PC-9 (cell line): ENCODE results near the gene G3BP1. TPM values are rescaled to one million over a fixed set of nuclear protein-coding genes. Genes with fewer than 3 reads are reported as not detected.

Source experiments
- BruUV-seq: library from RNA; stranded (reverse); fragments of 400-500 nt; replicated peaks from 2 replicates; lab custom pipeline; 2021; lab: Mats Ljungman, UMichigan
- CTCF ChIA-PET: fragments of 300-600 bp; sonication (Branson Sonifier 250); formaldehyde crosslinking; loops from one replicate; lab custom pipeline; 2022; ENCODE audit warnings: antibody characterized with exemption; lab: Charles Lee
- POLR2A ChIA-PET: fragments of 300-600 bp; sonication (Branson Sonifier 250); formaldehyde crosslinking; loops from one replicate; lab custom pipeline; 2022; ENCODE audit warnings: antibody characterized with exemption; ENCODE audit not compliant: unreplicated experiment; lab: Charles Lee
- DNase-seq, 2 experiments: peaks; one replicate each; pipeline versions ENCODE4 v3.0.0 to v3.0.0-alpha.2; 2015 to 2022; ENCODE audit warnings: mixed read lengths in 1 of 2
- H2AFZ ChIP-seq: fragments of 200-600 bp; sonication (generic); 2 replicates; pipeline ENCODE4 v1.8.1; 2017; ENCODE audit warnings: antibody characterized with exemption
- H3F3A ChIP-seq: fragments of 200-600 bp; sonication (generic); 2 replicates; pipeline ENCODE4 v1.8.1; 2017; ENCODE audit warnings: antibody characterized with exemption, mild to moderate bottlenecking, low read depth; ENCODE audit not compliant: insufficient read depth
- H3K27ac ChIP-seq: fragments of 200-600 bp; sonication (generic); 2 replicates; pipeline ENCODE4 v1.6.1; 2016; ENCODE audit warnings: mixed run types
- H3K27me3 ChIP-seq: fragments of 200-600 bp; sonication (generic); 2 replicates; pipeline ENCODE4 v1.6.1; 2016; ENCODE audit warnings: low read depth, mixed run types; ENCODE audit not compliant: insufficient read depth
- H3K36me3 ChIP-seq: fragments of 200-600 bp; sonication (generic); 2 replicates; pipeline ENCODE4 v1.6.1; 2016; ENCODE audit warnings: low read depth, mixed run types
- H3K4me1 ChIP-seq: fragments of 200-600 bp; sonication (generic); replicated peaks from 2 replicates; pipeline ENCODE4 v1.6.1; 2016; ENCODE audit warnings: mixed run types; ENCODE audit not compliant: insufficient read depth
- H3K4me2 ChIP-seq: fragments of 200-600 bp; sonication (generic); 2 replicates; pipeline ENCODE4 v1.6.1; 2017; ENCODE audit warnings: mixed run types
- H3K4me3 ChIP-seq: fragments of 200-600 bp; sonication (generic); 2 replicates; pipeline ENCODE4 v1.6.1; 2016; ENCODE audit warnings: mixed run types
- H3K79me2 ChIP-seq: fragments of 200-600 bp; sonication (generic); 2 replicates; pipeline ENCODE4 v1.6.1; 2017; ENCODE audit warnings: low read depth, mixed run types
- H3K9me2 ChIP-seq: fragments of 200-600 bp; sonication (generic); 2 replicates; pipeline ENCODE4 v1.8.1; 2017; ENCODE audit warnings: mild to moderate bottlenecking; ENCODE audit not compliant: insufficient read depth
- H3K9me3 ChIP-seq: fragments of 200-600 bp; sonication (generic); 2 replicates; pipeline ENCODE4 v1.8.1; 2016; ENCODE audit warnings: low read depth; ENCODE audit not compliant: insufficient read depth
- H4K20me1 ChIP-seq: fragments of 200-600 bp; sonication (generic); 2 replicates; pipeline ENCODE4 v1.8.1; 2017; ENCODE audit not compliant: insufficient read depth
- EZH2 ChIP-seq: fragments of 200-600 bp; sonication (generic); IDR thresholded peaks from 2 replicates; pipeline ENCODE4 v1.8.0; 2017; ENCODE audit warnings: antibody characterized with exemption, low read depth
- intact Hi-C: fragments of 100-400 bp; cut with micrococcal nuclease; formaldehyde crosslinking; loops from one replicate; pipeline ENCODE4 v1.10.0; 2022; ENCODE audit not compliant: unreplicated experiment
- total RNA-seq: library from RNA; stranded (reverse); gene quantifications from 2 replicates; pipeline ENCODE4 v1.2.3, GENCODE V29; 2021
- TF ChIP-seq, protein P1 (sequence below): fragments of 200-600 bp; sonication (generic); conservative IDR thresholded peaks from 2 replicates; pipeline ENCODE4 v1.6.1; 2017; ENCODE audit warnings: mixed run types, antibody characterized with exemption, mild to moderate bottlenecking, moderate library complexity

The G3BP1 gene
- total RNA-seq, 1 experiment from 2014 or later, result 254 TPM

DNA sequence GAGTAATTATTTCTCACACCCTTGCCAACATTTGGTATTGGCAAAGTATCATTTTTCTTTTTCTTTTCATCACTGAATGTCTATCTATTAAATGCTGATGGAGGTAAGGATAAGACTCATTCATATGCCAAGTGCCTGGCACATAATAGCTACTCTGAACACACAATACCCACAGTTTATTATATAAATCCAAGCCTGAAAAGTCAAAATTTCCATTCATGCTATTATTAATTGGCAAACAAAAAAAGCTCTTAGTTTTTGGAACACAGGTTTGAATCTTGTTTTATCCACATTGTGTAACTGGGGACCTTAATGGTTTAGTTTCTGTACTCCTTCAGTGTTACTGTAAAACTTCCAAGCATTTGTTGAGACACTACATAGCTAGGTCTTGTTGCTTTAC, 7.0 kb upstream of the G3BP1 start:
- ChIA-PET POLR2A (no interaction called here), CTCF (no interaction called here)
- no peak for TF ChIP-seq EZH2
- TF ChIP-seq, protein P1, sequence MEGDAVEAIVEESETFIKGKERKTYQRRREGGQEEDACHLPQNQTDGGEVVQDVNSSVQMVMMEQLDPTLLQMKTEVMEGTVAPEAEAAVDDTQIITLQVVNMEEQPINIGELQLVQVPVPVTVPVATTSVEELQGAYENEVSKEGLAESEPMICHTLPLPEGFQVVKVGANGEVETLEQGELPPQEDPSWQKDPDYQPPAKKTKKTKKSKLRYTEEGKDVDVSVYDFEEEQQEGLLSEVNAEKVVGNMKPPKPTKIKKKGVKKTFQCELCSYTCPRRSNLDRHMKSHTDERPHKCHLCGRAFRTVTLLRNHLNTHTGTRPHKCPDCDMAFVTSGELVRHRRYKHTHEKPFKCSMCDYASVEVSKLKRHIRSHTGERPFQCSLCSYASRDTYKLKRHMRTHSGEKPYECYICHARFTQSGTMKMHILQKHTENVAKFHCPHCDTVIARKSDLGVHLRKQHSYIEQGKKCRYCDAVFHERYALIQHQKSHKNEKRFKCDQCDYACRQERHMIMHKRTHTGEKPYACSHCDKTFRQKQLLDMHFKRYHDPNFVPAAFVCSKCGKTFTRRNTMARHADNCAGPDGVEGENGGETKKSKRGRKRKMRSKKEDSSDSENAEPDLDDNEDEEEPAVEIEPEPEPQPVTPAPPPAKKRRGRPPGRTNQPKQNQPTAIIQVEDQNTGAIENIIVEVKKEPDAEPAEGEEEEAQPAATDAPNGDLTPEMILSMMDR, result no peak
- Histone ChIP-seq H3K79me2 (peaks cover 6% of the 10 kb centered on the region; the same call in 1 of the 2 replicates), H3K27me3 (no peaks in the 10 kb centered on the region), H3K4me2 (no peak overlapping the region), H2AFZ (no peak overlapping the region), H3K9me3 (no peaks in the 10 kb centered on the region), H3K4me3 (no peak overlapping the region), H3K4me1 (peaks cover 4% of the 10 kb centered on the region; the same call in 1 of the 2 replicates), H3K36me3 (no peaks in the 10 kb centered on the region), H3K27ac (no peak overlapping the region), H3K9me2 (no peaks in the 10 kb centered on the region), H4K20me1 (no peaks in the 10 kb centered on the region), H3F3A (no peaks in the 10 kb centered on the region)
- intact Hi-C loops, result no loop called here
- no TSS peak for BruUV-seq
- DNase-seq, result no peak

DNA sequence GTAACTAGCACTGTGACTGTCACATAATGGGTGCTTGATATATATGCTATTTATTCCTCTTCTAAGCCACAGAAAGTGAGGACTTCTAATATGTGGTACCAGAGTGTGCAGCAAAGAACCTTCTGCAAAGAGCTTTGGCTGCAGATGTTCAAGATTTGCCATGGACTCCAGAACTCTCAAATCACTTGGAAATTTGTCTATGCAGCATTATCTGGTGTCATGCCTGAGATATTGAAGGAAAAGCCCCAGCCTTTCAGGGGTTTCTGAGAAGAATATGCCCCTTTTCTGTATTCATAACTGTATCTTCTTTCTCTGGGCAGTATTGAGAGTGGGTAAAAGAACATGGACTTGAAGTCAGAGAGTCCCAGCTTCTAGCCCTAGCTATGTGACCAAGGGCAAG, 4.8 kb upstream of the G3BP1 start:
- H2AFZ ChIP-seq, result no peak overlapping the region
- H3K9me2 ChIP-seq, result no peaks in the 10 kb centered on the region
- H3K27ac ChIP-seq, result no peak overlapping the region
- BruUV-seq, result no TSS peak
- H3K4me1 ChIP-seq, result peaks cover 8% of the 10 kb centered on the region
- intact Hi-C loops, result no loop called here
- H3F3A ChIP-seq, result no peaks in the 10 kb centered on the region; the same call in 1 of the 2 replicates
- TF ChIP-seq, protein P1, result no peak
- TF ChIP-seq EZH2, result no peak
- no peaks in the 10 kb centered on the region for H3K9me3 ChIP-seq
- H3K4me3 ChIP-seq, result no peak overlapping the region
- peaks cover 12% of the 10 kb centered on the region; the same call in 1 of the 2 replicates for H3K79me2 ChIP-seq
- POLR2A ChIA-PET, result interaction anchor here (0.6 to 0.7 kb wide), 2 partner anchors 8 to 36 kb away, joined by 3 to 8 read pairs; no protein-coding TSS in a partner anchor
- no peak overlapping the region for H3K4me2 ChIP-seq
- no peaks in the 10 kb centered on the region for H3K27me3 ChIP-seq
- DNase-seq, result no peak
- H3K36me3 ChIP-seq, result no peaks in the 10 kb centered on the region
- CTCF ChIA-PET, result no interaction called here
- no peaks in the 10 kb centered on the region for H4K20me1 ChIP-seq

DNA sequence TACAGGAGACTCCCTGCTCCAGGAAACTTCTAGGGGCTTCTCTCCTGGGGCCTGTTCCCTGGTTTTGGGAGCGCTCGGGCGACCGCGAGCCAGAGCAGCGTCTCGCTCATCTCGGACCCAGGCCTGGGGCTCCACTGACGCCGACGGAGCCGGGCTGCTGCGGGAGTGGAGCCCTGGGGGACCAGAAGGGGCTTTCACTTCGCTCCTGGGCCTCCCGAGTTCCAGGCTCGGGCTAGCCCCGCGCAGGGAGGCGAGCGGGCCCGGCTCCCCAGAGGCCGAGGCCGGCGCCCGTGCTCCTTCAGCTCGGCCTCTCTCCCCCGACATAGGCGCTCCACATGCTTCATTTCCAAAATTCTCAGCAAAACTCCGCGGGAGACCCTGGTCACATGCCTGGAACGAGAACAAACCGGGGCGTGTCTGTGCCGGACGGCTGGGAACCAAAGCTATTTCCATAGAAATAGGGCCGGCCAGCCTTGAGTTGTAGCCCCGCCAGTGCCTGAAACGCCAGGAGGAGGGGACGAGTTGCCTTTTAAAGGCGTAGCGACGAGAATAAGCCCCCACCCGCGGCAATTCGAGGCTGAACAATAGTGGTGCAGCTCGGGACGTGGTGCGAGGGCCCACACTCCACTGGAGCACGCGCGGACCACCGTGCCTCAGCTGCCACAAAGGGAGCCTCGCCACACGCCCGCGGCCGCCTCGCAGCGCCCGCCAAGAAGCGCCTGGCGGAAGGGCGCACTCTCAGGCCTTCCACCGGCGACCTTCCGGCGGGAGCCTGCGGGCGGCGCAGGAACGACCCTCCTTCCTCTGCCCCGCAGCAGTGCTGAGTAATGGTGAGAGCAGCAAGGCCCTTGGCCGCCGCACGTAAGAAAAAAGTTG, 1.1 kb upstream of the G3BP1 start:
- peaks cover 48% of the 10 kb centered on the region for H3K79me2 ChIP-seq
- ChIA-PET CTCF (interaction anchor here (0.6 to 2.2 kb wide), 6 partner anchors 14 to 644 kb away, joined by 3 to 8 read pairs (median 4); partner anchors contain the start of gene SLC36A1), POLR2A (interaction anchor here (0.6 to 1.5 kb wide), 12 partner anchors 13 to 729 kb away, joined by 3 to 14 read pairs (median 6); partner anchors contain the start of genes GM2A and SPARC)
- peak overlapping the region; percentile 92 for H2AFZ ChIP-seq
- TF ChIP-seq, protein P1, result no peak
- TF ChIP-seq EZH2, result no peak
- intact Hi-C loops, result loop anchor here (1.0 to 5.0 kb wide), 7 partner anchors 13 to 693 kb away; partner anchors contain the start of genes GM2A and SLC36A1
- no peaks in the 10 kb centered on the region; the same call in 1 of the 2 replicates for H3F3A ChIP-seq
- peak; percentile 61 to 63 for DNase-seq
- H3K4me1 ChIP-seq, result peaks cover 27% of the 10 kb centered on the region
- peak overlapping the region; percentile 83 for H3K4me3 ChIP-seq
- no peaks in the 10 kb centered on the region for H3K9me2 ChIP-seq
- H3K36me3 ChIP-seq, result peaks cover 15% of the 10 kb centered on the region
- H3K9me3 ChIP-seq, result no peaks in the 10 kb centered on the region
- peak overlapping the region; percentile 91 for H3K4me2 ChIP-seq
- H4K20me1 ChIP-seq, result peaks cover 34% of the 10 kb centered on the region
- peak overlapping the region; percentile 97 for H3K27ac ChIP-seq
- H3K27me3 ChIP-seq, result no peaks in the 10 kb centered on the region
- TSS peak; percentile 77 for BruUV-seq
